OCI-LY1 (cell line): ENCODE data around the gene SLC39A2.

Experiments
- CTCF ChIP-seq: fragments of 200-600 bp; sonication (generic), shearing (Covaris generic); IDR thresholded peaks from 2 replicates; pipeline ENCODE4 v1.5.1; 2017; ENCODE audit warnings: mild to moderate bottlenecking, antibody characterized with exemption, low read length, moderate library complexity, mixed read lengths
- EZH2 ChIP-seq: fragments of 200-600 bp; sonication (generic), shearing (Covaris generic); IDR thresholded peaks from 2 replicates; pipeline ENCODE4 v1.8.0; 2017; ENCODE audit warnings: borderline replicate concordance, mixed run types, mild to moderate bottlenecking, antibody characterized with exemption, low read length, moderate library complexity, mixed read lengths

GRCh38 chr14:21016413-21017190 is 17.5 kb downstream of the SLC39A2 start:
- TF ChIP-seq CTCF (no peak), EZH2 (no peak)
